ENCODE measurements around the gene TUT1. TPM values are rescaled to one million over a fixed set of nuclear protein-coding genes. Genes with fewer than 3 reads are reported as not detected.

Gene TUT1
- total RNA-seq, 4 donors from 2014 or later: 7.1 to 19.3 (median 8.6) TPM

GRCh38 chr11:62555464-62556107 is 35.7 kb downstream of the TUT1 start:
- no peaks in the 10 kb centered on the region for H3K27me3 ChIP-seq
- peaks cover 28 to 39% of the 10 kb centered on the region in 2 donors for H3K4me1 ChIP-seq
- DNase-seq: no peak
- H3K36me3 ChIP-seq: no peaks in the 10 kb centered on the region
- no peaks in the 10 kb centered on the region for H3K9me3 ChIP-seq
- no peak overlapping the region for H3K4me3 ChIP-seq
- peak overlapping the region; percentile 92 to 98 for H3K27ac ChIP-seq
- no peak for TF ChIP-seq POLR2A (IDR thresholded peaks at IDR 0.05)
- TF ChIP-seq CTCF (IDR thresholded peaks at IDR 0.05): no peak
- intact Hi-C loops (cut with DNase I; ENCODE audit: low total_unique reads): no loop called here

DNA sequence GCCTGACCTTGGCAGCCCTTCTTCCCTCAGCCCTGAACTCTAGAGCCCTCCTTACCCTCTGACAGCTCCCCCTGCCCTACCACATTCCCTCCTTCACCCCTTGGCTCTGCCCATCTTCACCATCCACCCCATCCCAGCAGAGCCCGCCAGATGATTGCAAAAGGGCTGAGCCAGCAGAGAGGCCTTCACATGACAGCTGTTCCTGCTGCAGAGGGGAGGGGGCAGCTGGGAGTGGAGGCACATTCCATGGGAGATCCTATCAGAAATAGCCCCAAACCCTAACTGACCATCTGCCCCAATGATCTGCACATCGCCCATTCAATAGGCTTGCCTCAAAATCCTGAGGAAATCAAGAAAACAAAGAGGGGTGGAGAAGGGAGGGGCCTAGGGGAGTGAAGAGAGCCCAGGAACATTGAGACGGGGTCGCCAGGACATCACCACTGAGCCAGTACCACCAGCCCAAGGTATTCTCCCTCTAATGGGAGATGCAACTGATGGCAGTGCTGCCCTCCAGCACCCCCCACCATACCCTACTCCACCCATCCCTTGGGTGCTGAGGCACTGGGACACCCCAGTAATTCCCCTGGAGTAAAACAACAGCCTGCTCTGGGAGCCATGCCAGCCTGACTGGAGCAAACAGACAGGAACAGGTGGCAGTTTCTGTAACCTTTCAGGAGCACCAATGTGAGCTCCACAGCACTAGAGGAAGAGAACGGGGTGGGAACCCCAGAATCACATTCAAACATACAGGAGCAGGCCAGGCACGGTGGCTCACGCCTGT is 36.7 kb downstream of the TUT1 start:
- Histone ChIP-seq H3K9me3 (no peaks in the 10 kb centered on the region), H3K27me3 (no peaks in the 10 kb centered on the region), H3K36me3 (no peaks in the 10 kb centered on the region), H3K27ac (peak overlapping the region; percentile 92 to 98), H3K4me1 (peaks cover 28 to 39% of the 10 kb centered on the region in 2 donors), H3K4me3 (no peak overlapping the region)
- TF ChIP-seq POLR2A (IDR thresholded peaks at IDR 0.05): no peak
- TF ChIP-seq CTCF (IDR thresholded peaks at IDR 0.05): no peak
- intact Hi-C loops (cut with DNase I; ENCODE audit: low total_unique reads): no loop called here
- DNase-seq: no peak

DNA sequence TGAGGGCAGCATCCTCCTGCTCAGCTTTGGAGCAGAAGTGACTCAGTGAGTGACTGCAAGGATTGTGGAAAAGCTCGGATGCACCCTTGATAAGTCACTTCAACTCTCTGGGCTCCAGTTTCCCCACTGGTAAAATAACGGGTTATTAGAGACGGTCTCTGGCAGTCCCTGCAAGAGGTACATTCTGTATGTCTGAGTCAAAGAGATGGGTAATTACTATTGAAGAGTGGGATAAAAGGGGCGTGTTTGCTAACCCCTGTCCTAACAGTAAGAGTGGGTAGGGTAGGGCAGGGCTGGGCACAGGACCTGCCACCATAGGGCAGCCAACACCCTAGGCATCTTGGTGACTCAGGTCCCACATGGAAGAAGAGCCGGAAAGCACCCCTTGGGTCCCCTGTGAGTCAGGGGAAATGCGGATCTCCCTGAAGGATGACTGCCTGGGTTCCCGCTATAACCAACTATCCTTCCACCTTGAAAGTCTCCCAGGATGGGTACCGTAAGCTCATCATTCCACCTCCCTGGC is 37.4 kb downstream of the TUT1 start:
- H3K27me3 ChIP-seq: no peaks in the 10 kb centered on the region
- H3K9me3 ChIP-seq: no peaks in the 10 kb centered on the region
- no peaks in the 10 kb centered on the region for H3K36me3 ChIP-seq
- intact Hi-C loops (cut with DNase I; ENCODE audit: low total_unique reads): no loop called here
- peak overlapping the region in 1 of 2 donors; percentile 0 for H3K4me3 ChIP-seq
- H3K27ac ChIP-seq: peak overlapping the region; percentile 92 to 98
- peaks cover 28 to 39% of the 10 kb centered on the region in 2 donors for H3K4me1 ChIP-seq
- no peak for DNase-seq
- TF ChIP-seq POLR2A (IDR thresholded peaks at IDR 0.05) (no peak), CTCF (IDR thresholded peaks at IDR 0.05) (no peak)

DNA sequence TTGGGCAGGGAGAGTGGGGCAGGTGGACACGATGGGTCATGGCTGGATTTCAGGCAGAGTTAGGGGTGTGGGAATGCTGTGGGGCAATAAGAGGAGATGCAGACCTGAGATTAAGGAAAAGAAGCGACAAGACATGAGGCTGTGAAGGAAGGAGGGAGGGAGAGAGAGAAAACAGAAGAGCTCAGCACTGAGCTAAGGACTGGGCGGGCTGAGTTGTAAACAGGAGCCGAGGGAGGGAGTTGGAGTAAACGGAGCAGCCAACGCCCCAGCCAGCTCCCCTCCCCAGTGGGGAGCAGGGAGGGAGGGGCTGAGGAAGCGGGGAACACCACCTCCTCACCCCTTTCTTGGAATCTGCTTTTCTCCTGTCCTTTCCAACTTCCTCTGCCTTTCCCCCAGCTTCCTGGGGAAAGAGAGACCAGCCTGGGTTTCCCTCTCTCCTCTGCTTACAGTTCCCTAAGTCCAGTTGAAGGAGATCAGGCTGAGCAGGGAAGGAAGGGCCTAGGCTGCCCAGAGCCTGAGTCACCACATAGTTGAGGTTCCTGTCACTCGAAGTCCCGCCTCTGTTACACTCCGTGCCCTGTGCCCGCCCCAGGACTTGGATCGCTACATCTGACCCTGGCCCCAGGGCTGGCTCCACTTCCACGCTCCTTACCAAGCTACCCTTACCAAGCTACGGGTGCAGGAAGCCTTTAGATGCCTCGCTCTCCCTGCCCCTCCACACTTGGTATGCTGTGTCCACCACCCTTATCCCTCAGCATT is 38.1 kb downstream of the TUT1 start:
- TF ChIP-seq POLR2A (IDR thresholded peaks at IDR 0.05) (peak; percentile 64 to 68), CTCF (IDR thresholded peaks at IDR 0.05) (no peak)
- peak overlapping the region; percentile 0 to 6 for H3K4me3 ChIP-seq
- H3K27me3 ChIP-seq: no peaks in the 10 kb centered on the region
- DNase-seq: peak; percentile 86 to 90
- H3K36me3 ChIP-seq: no peaks in the 10 kb centered on the region
- peaks cover 28 to 39% of the 10 kb centered on the region in 2 donors for H3K4me1 ChIP-seq
- intact Hi-C loops (cut with DNase I; ENCODE audit: low total_unique reads): no loop called here
- H3K27ac ChIP-seq: peak overlapping the region; percentile 92 to 98
- no peaks in the 10 kb centered on the region for H3K9me3 ChIP-seq
